Adrenal gland (tissue), 5 donors: Measurements from ENCODE around the gene VPS50.

Experiments used
- CTCF ChIP-seq, 6 experiments: fragments of 450-650 bp in 4 of 6; fragments of 200-600 bp in 2 of 6; sonication (generic) in 1 of 6; IDR thresholded peaks; 1 replicate in 5 of 6; 2 replicates in 1 of 6; pipeline versions ENCODE4 v1.5.1 to v1.8.0; 2016 to 2021; ENCODE audit warnings: antibody characterized with exemption in 6 of 6, mild to moderate bottlenecking in 2 of 6, moderate library complexity in 1 of 6
- POLR2A ChIP-seq, 2 donors: fragments of 450-650 bp; IDR thresholded peaks; one replicate each; pipeline ENCODE4 v1.6.1; 2017; ENCODE audit warnings: antibody characterized with exemption in 2 of 2, mild to moderate bottlenecking in 2 of 2, moderate library complexity in 1 of 2
- donor health status: DM: no; HTN: no; CAD: no.

- TF ChIP-seq CTCF (IDR thresholded peaks at IDR 0.05) (no peak), POLR2A (IDR thresholded peaks at IDR 0.05) (no peak)
Observed at GRCh38 chr7:93392984-93393383, 160.8 kb downstream of the VPS50 start.
